C4-2B (cell line): Measurements from ENCODE around the gene RBPMS2.
"Not testable (repeated sequence)": the region's sequence is repeated elsewhere in the genome, so short reads cannot be mapped to it uniquely, and the experiment has no call there.

Source experiments
- H3K27ac ChIP-seq: fragments of 450-650 bp; 2 replicates; pipeline ENCODE4 v1.5.1; 2017
- CTCF ChIP-seq: fragments of 450-650 bp; conservative IDR thresholded peaks from 2 replicates; pipeline ENCODE4 v1.5.1; 2017; ENCODE audit warnings: mild to moderate bottlenecking
- ZFX ChIP-seq: fragments of 450-650 bp; IDR thresholded peaks from 2 replicates; pipeline ENCODE4 v1.6.1; 2017

The RBPMS2 gene

GRCh38 chr15:64742385-64742784, 33.0 kb downstream of the RBPMS2 start:
- no peak for TF ChIP-seq CTCF
- no peak for TF ChIP-seq ZFX
- H3K27ac ChIP-seq, result no peak overlapping the region

- not testable (repeated sequence) for H3K27ac ChIP-seq
These were observed 33.7 kb downstream of the RBPMS2 start for GRCh38 chr15:64741708-64742107.

- TF ChIP-seq ZFX (no peak), CTCF (no peak)
- no peak overlapping the region for H3K27ac ChIP-seq
These were observed 34.8 kb downstream of the RBPMS2 start for GRCh38 chr15:64740311-64741170.

GRCh38 chr15:64739577-64740143, 35.7 kb downstream of the RBPMS2 start:
- no peak overlapping the region for H3K27ac ChIP-seq
- TF ChIP-seq ZFX (no peak), CTCF (no peak)

GRCh38 chr15:64739156-64739555, 36.2 kb downstream of the RBPMS2 start:
- TF ChIP-seq ZFX, result no peak

GRCh38 chr15:64738226-64739095, 36.9 kb downstream of the RBPMS2 start:
- TF ChIP-seq ZFX (no peak), CTCF (no peak)
- H3K27ac ChIP-seq, result no peak overlapping the region

More at GRCh38 chr15:64739156-64739555, 36.2 kb downstream of the RBPMS2 start:
- H3K27ac ChIP-seq, result no peak overlapping the region

- H3K27ac ChIP-seq, result peak overlapping the region; percentile 5; the same call in 1 of the 2 replicates
- TF ChIP-seq CTCF (no peak), ZFX (no peak)
These were observed 43.1 kb downstream of the RBPMS2 start for GRCh38 chr15:64732156-64732860.
